Dermis blood vessel endothelial cell (primary cell): ENCODE measurements around the gene LST1. TPM values are rescaled to one million over a fixed set of nuclear protein-coding genes. Genes with fewer than 3 reads are reported as not detected.

Experiments
- DNase-seq: peaks from one replicate; pipeline ENCODE4 v3.0.0; 2010
- total RNA-seq: library from RNA; depleted of rRNA; stranded (reverse); fragments of >200 nt; gene quantifications from 2 replicates; pipeline ENCODE4 v1.2.3, GENCODE V29; 2014

The LST1 gene
- total RNA-seq, 1 donor from 2014 or later, result not detected

GRCh38 chr6:31621320-31621939 lies 35.4 kb downstream of the LST1 start:
- peak; percentile 22 for DNase-seq

GRCh38 chr6:31621991-31622390 lies 35.9 kb downstream of the LST1 start:
- no peak for DNase-seq

- no peak for DNase-seq
These were observed 36.6 kb downstream of the LST1 start for GRCh38 chr6:31622684-31623091.

- DNase-seq, result no peak
These were observed 38.0 kb downstream of the LST1 start for GRCh38 chr6:31624070-31624469.

DNA sequence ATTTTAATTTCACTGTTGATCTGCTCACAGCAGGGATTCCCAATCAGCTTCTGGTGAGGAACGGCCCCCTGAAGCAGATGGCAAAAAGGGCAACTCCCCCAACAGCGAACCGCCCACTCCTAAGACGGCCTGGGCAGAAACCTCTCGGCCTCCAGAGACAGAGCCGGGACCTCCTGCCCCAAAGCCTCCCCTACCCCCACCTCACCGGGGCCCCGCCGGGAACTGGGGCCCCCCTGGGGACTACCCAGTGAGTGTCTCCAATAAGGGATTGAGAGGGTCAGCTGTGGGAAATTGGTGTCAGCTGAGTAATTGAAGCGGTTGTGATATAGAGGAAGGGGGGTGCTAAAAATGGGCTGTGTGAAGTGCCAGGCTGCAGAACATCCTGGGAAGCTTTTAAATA lies 40.9 kb downstream of the LST1 start:
- no peak for DNase-seq

- no peak for DNase-seq
These were observed 41.7 kb downstream of the LST1 start for GRCh38 chr6:31627690-31628287.

DNA sequence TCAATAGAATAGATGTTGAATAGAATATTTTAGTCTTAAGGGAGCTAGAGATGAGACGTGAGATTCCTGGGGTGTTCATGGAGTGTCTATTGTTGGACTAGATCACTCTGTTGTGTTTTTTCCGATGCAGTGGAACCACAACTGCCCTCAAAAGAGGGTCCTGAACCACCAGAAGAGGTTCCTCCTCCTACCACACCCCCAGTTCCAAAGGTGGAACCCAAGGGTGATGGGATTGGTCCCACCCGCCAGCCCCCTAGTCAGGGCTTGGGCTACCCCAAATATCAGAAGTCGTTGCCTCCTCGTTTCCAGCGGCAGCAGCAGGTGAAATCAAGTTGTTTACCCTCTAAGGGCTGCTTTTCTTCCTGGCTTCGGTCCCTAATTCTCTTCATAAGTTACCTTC lies 42.9 kb downstream of the LST1 start:
- no peak for DNase-seq

- DNase-seq, result no peak
These were observed 44.3 kb downstream of the LST1 start for GRCh38 chr6:31630177-31630934.

GRCh38 chr6:31631209-31631608 lies 45.1 kb downstream of the LST1 start:
- DNase-seq, result no peak

GRCh38 chr6:31631681-31632278 lies 45.7 kb downstream of the LST1 start:
- no peak for DNase-seq

DNA sequence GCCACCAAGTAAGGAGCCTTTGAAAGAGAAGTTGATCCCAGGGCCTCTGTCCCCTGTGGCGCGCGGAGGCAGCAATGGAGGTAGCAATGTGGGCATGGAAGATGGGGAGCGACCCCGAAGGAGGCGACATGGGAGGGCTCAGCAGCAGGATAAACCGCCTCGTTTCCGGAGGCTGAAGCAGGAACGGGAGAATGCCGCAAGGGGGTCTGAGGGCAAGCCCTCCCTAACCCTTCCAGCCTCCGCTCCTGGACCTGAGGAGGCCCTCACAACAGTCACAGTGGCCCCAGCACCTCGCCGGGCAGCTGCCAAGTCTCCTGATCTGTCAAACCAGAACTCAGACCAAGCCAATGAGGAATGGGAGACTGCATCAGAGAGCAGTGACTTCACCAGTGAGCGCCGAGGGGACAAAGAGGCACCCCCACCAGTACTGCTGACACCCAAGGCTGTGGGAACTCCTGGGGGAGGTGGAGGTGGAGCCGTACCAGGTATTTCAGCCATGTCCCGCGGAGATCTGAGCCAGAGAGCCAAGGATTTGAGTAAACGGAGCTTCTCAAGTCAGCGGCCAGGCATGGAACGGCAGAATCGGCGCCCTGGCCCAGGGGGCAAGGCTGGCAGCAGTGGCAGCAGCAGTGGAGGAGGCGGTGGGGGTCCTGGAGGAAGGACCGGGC lies 46.3 kb downstream of the LST1 start:
- no peak for DNase-seq

GRCh38 chr6:31633447-31633846 lies 47.4 kb downstream of the LST1 start:
- DNase-seq, result no peak

DNA sequence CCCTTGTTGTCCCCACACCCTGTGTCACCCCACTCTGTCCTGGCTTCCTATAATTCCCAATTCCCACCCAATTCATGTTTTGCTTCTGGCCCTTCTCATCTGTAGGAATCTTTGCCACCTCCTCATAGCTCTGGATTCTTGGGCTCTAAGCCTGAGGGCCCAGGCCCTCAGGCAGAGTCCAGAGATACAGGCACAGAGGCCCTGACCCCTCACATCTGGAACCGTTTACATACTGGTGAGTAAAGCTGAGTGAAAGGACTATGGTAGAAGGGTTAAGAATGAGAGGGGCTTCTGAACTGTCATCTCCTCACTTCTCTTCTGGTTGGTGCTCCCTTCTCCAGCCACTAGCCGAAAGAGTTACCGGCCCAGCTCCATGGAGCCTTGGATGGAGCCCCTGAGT lies 48.1 kb downstream of the LST1 start:
- DNase-seq, result no peak

DNA sequence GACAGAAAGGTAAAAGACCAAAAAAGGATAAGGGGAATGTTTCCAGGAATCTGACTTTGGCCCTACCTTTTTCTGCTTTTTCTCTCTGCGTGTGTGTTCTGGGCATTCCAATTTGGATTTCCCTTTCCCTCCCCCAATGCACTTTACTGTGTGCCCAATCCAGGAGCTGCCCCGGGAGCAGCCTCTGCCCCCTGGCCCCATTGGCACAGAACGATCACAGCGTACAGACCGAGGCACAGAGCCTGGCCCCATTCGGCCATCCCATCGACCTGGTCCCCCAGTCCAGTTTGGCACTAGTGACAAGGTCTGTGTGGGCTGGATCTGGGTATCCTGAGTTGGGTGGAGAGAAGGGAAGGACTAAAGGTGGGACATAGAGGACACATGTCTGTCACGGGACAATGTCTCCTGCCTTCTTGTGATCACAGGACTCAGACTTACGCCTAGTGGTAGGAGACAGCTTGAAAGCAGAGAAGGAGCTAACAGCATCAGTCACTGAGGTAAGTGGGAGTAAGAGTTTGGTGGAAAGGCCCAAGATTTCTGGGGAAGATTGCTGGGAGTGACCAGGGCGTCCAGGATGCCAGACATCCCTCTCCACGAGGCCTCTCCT lies 49.0 kb downstream of the LST1 start:
- DNase-seq, result no peak

GRCh38 chr6:31636698-31637596 lies 50.9 kb downstream of the LST1 start:
- no peak for DNase-seq

Other genes starting within 250 kb of the LST1 start
- gene HLA-B, start 229.1 kb upstream of the LST1 start, total RNA-seq, result 256 and 1,456 TPM in 2 replicates
- 40.3 and 57.9 TPM in 2 replicates for gene MICA, start 182.7 kb upstream of the LST1 start, total RNA-seq
- 14.5 and 29.3 TPM in 2 replicates for gene MICB, start 88.1 kb upstream of the LST1 start, total RNA-seq
- not detected in 2 replicates for gene MCCD1, start 57.3 kb upstream of the LST1 start, total RNA-seq
- gene DDX39B, start 44.3 kb upstream of the LST1 start, total RNA-seq, result 308 and 381 TPM in 2 replicates
- 0.19 and 0.51 TPM in 2 replicates for gene ATP6V1G2, start 39.7 kb upstream of the LST1 start, total RNA-seq
- gene NFKBIL1, start 38.7 kb upstream of the LST1 start, total RNA-seq, result 21.0 and 30.8 TPM in 2 replicates
- not detected in 2 replicates for gene LTA, start 14.0 kb upstream of the LST1 start, total RNA-seq
- gene TNF, start 10.7 kb upstream of the LST1 start, total RNA-seq, result 0.17 TPM in 1 of 2 replicates, not detected in the other
- 3.4 and 30.5 TPM in 2 replicates for gene LTB, start 3.9 kb upstream of the LST1 start, total RNA-seq
- not detected in 2 replicates for gene NCR3, start 6.7 kb downstream of the LST1 start, total RNA-seq
- gene AIF1, start 29.0 kb downstream of the LST1 start, total RNA-seq, result not detected in 2 replicates
- gene PRRC2A, start 34.4 kb downstream of the LST1 start, total RNA-seq, result 32.2 and 70.8 TPM in 2 replicates
- gene BAG6, start 66.4 kb downstream of the LST1 start, total RNA-seq, result 133 and 309 TPM in 2 replicates
- 0.34 and 0.37 TPM in 2 replicates for gene APOM, start 69.6 kb downstream of the LST1 start, total RNA-seq
- gene C6orf47, start 74.5 kb downstream of the LST1 start, total RNA-seq, result 20.6 and 28.6 TPM in 2 replicates
- 11.9 and 12.9 TPM in 2 replicates for gene GPANK1, start 78.7 kb downstream of the LST1 start, total RNA-seq
- 111 and 116 TPM in 2 replicates for gene CSNK2B, start 79.8 kb downstream of the LST1 start, total RNA-seq
- gene LY6G5B, start 83.7 kb downstream of the LST1 start, total RNA-seq, result 1.8 and 3.2 TPM in 2 replicates
- 3.6 and 4.5 TPM in 2 replicates for gene LY6G5C, start 94.8 kb downstream of the LST1 start, total RNA-seq
- gene ABHD16A, start 117.0 kb downstream of the LST1 start, total RNA-seq, result 60.7 and 66.9 TPM in 2 replicates
- not detected in 2 replicates for gene LY6G6F, start 120.6 kb downstream of the LST1 start, total RNA-seq
- gene LY6G6D, start 129.1 kb downstream of the LST1 start, total RNA-seq, result not detected in 2 replicates
- gene LY6G6C, start 135.5 kb downstream of the LST1 start, total RNA-seq, result not detected in 2 replicates
- not detected in 2 replicates for gene MPIG6B, start 137.1 kb downstream of the LST1 start, total RNA-seq
- gene DDAH2, start 143.0 kb downstream of the LST1 start, total RNA-seq, result 126 and 150 TPM in 2 replicates
- 543 and 615 TPM in 2 replicates for gene CLIC1, start 150.3 kb downstream of the LST1 start, total RNA-seq
- gene MSH5, start 153.7 kb downstream of the LST1 start, total RNA-seq, result 7.1 and 8.5 TPM in 2 replicates
- gene SAPCD1, start 176.4 kb downstream of the LST1 start, total RNA-seq, result 1.4 and 2.4 TPM in 2 replicates
- gene VWA7, start 191.1 kb downstream of the LST1 start, total RNA-seq, result 0.05 and 0.34 TPM in 2 replicates
- 39.7 and 116 TPM in 2 replicates for gene VARS1, start 209.5 kb downstream of the LST1 start, total RNA-seq
- 32.0 and 36.9 TPM in 2 replicates for gene LSM2, start 220.7 kb downstream of the LST1 start, total RNA-seq
- 0.51 and 0.85 TPM in 2 replicates for gene HSPA1L, start 229.0 kb downstream of the LST1 start, total RNA-seq
- gene HSPA1A, start 229.3 kb downstream of the LST1 start, total RNA-seq, result 139 and 155 TPM in 2 replicates
- gene HSPA1B, start 241.5 kb downstream of the LST1 start, total RNA-seq, result 68.8 and 71.5 TPM in 2 replicates